ENCODE measurements around the gene ZMYND19. TPM values are rescaled to one million over a fixed set of nuclear protein-coding genes. Genes with fewer than 3 reads are reported as not detected.

The ZMYND19 gene
- total and polyA plus RNA-seq, 2 of the 8 experiments (the other 6 are each of a cell fraction or from before 2014, with no cell fraction given) = 42.4 to 58.7 TPM

- peaks cover 0 to 15% (median 5%) of the 10 kb centered on the region in 4 experiments; a peak in 6 of 7 replicates for H3K4me1 ChIP-seq (replicated peaks in 1 of 4; ENCODE audit: control insufficient read depth in 3 of 4, insufficient read depth in 4 of 4, low read length in 3 of 4)
- H3K27me3 ChIP-seq (replicated peaks in 1 of 4; ENCODE audit: control insufficient read depth in 3 of 4, extremely low read depth in 1 of 4, insufficient read depth in 3 of 4, low read length in 3 of 4) = no peaks in the 10 kb centered on the region
- H3K36me3 ChIP-seq (ENCODE audit: control insufficient read depth in 2 of 4, insufficient read depth in 4 of 4, low read length in 3 of 4) = peaks cover 23 to 48% (median 36%) of the 10 kb centered on the region in 4 experiments
- peaks cover 3% of the 10 kb centered on the region; the same call in 1 of the 2 replicates for H3K23me2 ChIP-seq (ENCODE audit: low read depth, low read length)
- H3K79me2 ChIP-seq (ENCODE audit: control insufficient read depth in 1 of 2, insufficient read depth in 2 of 2, low read length in 2 of 2) = peaks cover 12 to 40% of the 10 kb centered on the region in 2 experiments
- no peak overlapping the region for H2BK5ac ChIP-seq (ENCODE audit: low read depth, low read length)
- CTCF ChIA-PET (ENCODE audit: partially characterized antibody) = interaction anchor here (1.1 to 3.2 kb wide), 3 partner anchors 9 to 29 kb away, joined by 3 to 21 read pairs (median 4); no protein-coding TSS in a partner anchor
- FAIRE-seq = no peak
- H3K56ac ChIP-seq (replicated peaks; ENCODE audit: insufficient read length, low read depth, low read length) = no peak overlapping the region
- no peak overlapping the region for H4K5ac ChIP-seq (ENCODE audit: insufficient read length, low read depth, low read length)
- no peak overlapping the region for H3K9ac ChIP-seq (replicated peaks in 1 of 4; ENCODE audit: extremely low read depth in 1 of 4, low read depth in 3 of 4, low read length in 3 of 4)
- H2BK120ac ChIP-seq (replicated peaks; ENCODE audit: low read depth, low read length) = no peak overlapping the region
- no peak overlapping the region for H2BK20ac ChIP-seq (ENCODE audit: low read length)
- no peak overlapping the region for H2AFZ ChIP-seq (ENCODE audit: low read length)
- H3K23ac ChIP-seq (ENCODE audit: insufficient read length) = no peak overlapping the region
- POLR2A ChIA-PET (ENCODE audit: partially characterized antibody) = interaction anchor here (0.7 to 3.7 kb wide), 2 partner anchors 8 to 16 kb away, joined by 5 to 13 read pairs; no protein-coding TSS in a partner anchor
- H3K27ac ChIP-seq (ENCODE audit: low read depth, low read length) = no peak overlapping the region; the same call in 1 of the 2 replicates
- no peak overlapping the region for H2BK12ac ChIP-seq (ENCODE audit: low read depth, low read length)
- WGBS, 2 experiments (ENCODE audit: extremely low coverage in 1 of 2, insufficient coverage in 1 of 2, insufficient read length in 1 of 2, insufficient replicate concordance in 2 of 2, low coverage in 1 of 2, low lambda C conversion rate in 2 of 2, missing lambda C conversion rate in 1 of 2) = 84% methylated on average over 9 of the region's 9 CpGs; no CpG with 5 or more reads in 1 of the 2 experiments
- no peak overlapping the region for H2BK15ac ChIP-seq (ENCODE audit: low read length)
- H2AK5ac ChIP-seq (ENCODE audit: low read depth, low read length) = no peak overlapping the region
- H4K91ac ChIP-seq (replicated peaks; ENCODE audit: insufficient read length, low read length) = no peak overlapping the region
- H3K18ac ChIP-seq (ENCODE audit: extremely low read depth, low read length) = no peak overlapping the region
- H3K4me3 ChIP-seq (ENCODE audit: extremely low read depth in 1 of 4, insufficient read depth in 2 of 4, low read depth in 3 of 4, low read length in 4 of 4) = no peak overlapping the region
- H3K4ac ChIP-seq (replicated peaks; ENCODE audit: insufficient read length, low read depth, low read length) = no peak overlapping the region
- H4K20me1 ChIP-seq (replicated peaks in 1 of 2; ENCODE audit: control insufficient read depth in 1 of 2, insufficient read depth in 2 of 2, low read length in 2 of 2) = peaks cover 7 to 19% of the 10 kb centered on the region in 2 experiments
- H3K4me2 ChIP-seq (ENCODE audit: insufficient read depth in 1 of 2, low read depth in 2 of 2, low read length in 2 of 2) = no peak overlapping the region
- no peak overlapping the region for H3K14ac ChIP-seq (ENCODE audit: insufficient read length)
- no peak for DNase-seq (ENCODE audit: low read depth in 1 of 2, low spot score in 2 of 2)
- 0 out of 2 replicates have a peak overlapping the region, but pooled peaks have one; percentile 31 for H4K8ac ChIP-seq (ENCODE audit: extremely low read depth, insufficient read depth, low read length)
- peaks cover 19% of the 10 kb centered on the region for H3K79me1 ChIP-seq (ENCODE audit: low read depth, low read length)
- H3K9me3 ChIP-seq (ENCODE audit: insufficient read depth in 2 of 2, low read depth in 1 of 2, low read length in 1 of 2) = no peaks in the 10 kb centered on the region
- TF ChIP-seq EP300 (IDR thresholded peaks at IDR 0.05; ENCODE audit: borderline replicate concordance in 1 of 2, low read depth in 2 of 2, low read length in 2 of 2) = no peak
Measured at GRCh38 chr9:137575364-137575715, 15.0 kb downstream of the ZMYND19 start.

Data from H1 (cell line).